SK-N-SH (cell line): ENCODE measurements around the gene FRMD8.

Experiments
- CTCF ChIP-seq: fragments of 200-600 bp; sonication (generic); IDR thresholded peaks from 2 replicates; pipeline ENCODE4 v1.6.1; 2017; ENCODE audit warnings: antibody characterized with exemption, mild to moderate bottlenecking, moderate library complexity
- JUND ChIP-seq: IDR thresholded peaks from 2 replicates; pipeline ENCODE4 v1.4.0; 2012
- MAX ChIP-seq: IDR thresholded peaks from 2 replicates; pipeline ENCODE4 v1.4.0; 2012; ENCODE audit warnings: low read depth
- MXI1 ChIP-seq: IDR thresholded peaks from 2 replicates; pipeline ENCODE4 v1.6.1; 2012; ENCODE audit warnings: mild to moderate bottlenecking, low read depth, low read length, improper control_type of control experiment
- POLR2AphosphoS5 ChIP-seq: IDR thresholded peaks from 2 replicates; pipeline ENCODE4 v1.6.1; 2012; ENCODE audit warnings: low read depth, low read length
- TAF1 ChIP-seq: IDR thresholded peaks from 2 replicates; pipeline ENCODE4 v1.6.1; 2012; ENCODE audit warnings: low read depth, mild to moderate bottlenecking, low read length, moderate library complexity, borderline replicate concordance
- TF ChIP-seq, protein P1 (sequence below): IDR thresholded peaks from 2 replicates; pipeline ENCODE4 v1.6.1; 2012; ENCODE audit warnings: mild to moderate bottlenecking, low read depth, low read length, moderate library complexity

- TF ChIP-seq, protein P1, sequence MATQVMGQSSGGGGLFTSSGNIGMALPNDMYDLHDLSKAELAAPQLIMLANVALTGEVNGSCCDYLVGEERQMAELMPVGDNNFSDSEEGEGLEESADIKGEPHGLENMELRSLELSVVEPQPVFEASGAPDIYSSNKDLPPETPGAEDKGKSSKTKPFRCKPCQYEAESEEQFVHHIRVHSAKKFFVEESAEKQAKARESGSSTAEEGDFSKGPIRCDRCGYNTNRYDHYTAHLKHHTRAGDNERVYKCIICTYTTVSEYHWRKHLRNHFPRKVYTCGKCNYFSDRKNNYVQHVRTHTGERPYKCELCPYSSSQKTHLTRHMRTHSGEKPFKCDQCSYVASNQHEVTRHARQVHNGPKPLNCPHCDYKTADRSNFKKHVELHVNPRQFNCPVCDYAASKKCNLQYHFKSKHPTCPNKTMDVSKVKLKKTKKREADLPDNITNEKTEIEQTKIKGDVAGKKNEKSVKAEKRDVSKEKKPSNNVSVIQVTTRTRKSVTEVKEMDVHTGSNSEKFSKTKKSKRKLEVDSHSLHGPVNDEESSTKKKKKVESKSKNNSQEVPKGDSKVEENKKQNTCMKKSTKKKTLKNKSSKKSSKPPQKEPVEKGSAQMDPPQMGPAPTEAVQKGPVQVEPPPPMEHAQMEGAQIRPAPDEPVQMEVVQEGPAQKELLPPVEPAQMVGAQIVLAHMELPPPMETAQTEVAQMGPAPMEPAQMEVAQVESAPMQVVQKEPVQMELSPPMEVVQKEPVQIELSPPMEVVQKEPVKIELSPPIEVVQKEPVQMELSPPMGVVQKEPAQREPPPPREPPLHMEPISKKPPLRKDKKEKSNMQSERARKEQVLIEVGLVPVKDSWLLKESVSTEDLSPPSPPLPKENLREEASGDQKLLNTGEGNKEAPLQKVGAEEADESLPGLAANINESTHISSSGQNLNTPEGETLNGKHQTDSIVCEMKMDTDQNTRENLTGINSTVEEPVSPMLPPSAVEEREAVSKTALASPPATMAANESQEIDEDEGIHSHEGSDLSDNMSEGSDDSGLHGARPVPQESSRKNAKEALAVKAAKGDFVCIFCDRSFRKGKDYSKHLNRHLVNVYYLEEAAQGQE = no peak
- no peak for TF ChIP-seq MAX
- no peak for TF ChIP-seq POLR2AphosphoS5
- TF ChIP-seq CTCF = no peak
- TF ChIP-seq MXI1 = no peak
- TF ChIP-seq TAF1 = no peak
- TF ChIP-seq JUND = no peak
Measured at GRCh38 chr11:65351511-65351910, 34.9 kb upstream of the FRMD8 start.
